Thyroid gland (tissue), 4 donors: ENCODE data around the gene GALP.

Source experiments
- CTCF ChIP-seq, 6 experiments: fragments of 200-600 bp in 3 of 6; fragments of 450-650 bp in 3 of 6; sonication (generic) in 3 of 6; IDR thresholded peaks; one replicate each; pipeline ENCODE4 v1.5.1; 2016 to 2019; ENCODE audit warnings: antibody characterized with exemption in 6 of 6, mild to moderate bottlenecking in 2 of 6, inconsistent platforms in 1 of 6, moderate library complexity in 1 of 6
- POLR2A ChIP-seq, 2 donors: fragments of 450-650 bp; IDR thresholded peaks; one replicate each; pipeline ENCODE4 v1.6.1; 2017; ENCODE audit warnings: antibody characterized with exemption in 2 of 2, mild to moderate bottlenecking in 2 of 2, moderate library complexity in 1 of 2

GRCh38 chr19:56221851-56222250 lies 46.0 kb downstream of the GALP start:
- TF ChIP-seq CTCF (IDR thresholded peaks at IDR 0.05) (no peak), POLR2A (IDR thresholded peaks at IDR 0.05) (no peak)
